Loucy (cell line): ENCODE measurements around the gene POLR3G.

ENCODE experiments used
- CTCF ChIP-seq: fragments of 200-600 bp; sonication (generic); conservative IDR thresholded peaks from 2 replicates; pipeline ENCODE4 v1.5.1; 2014; ENCODE audit warnings: mild to moderate bottlenecking, antibody characterized with exemption, low read length
- EZH2phosphoT487 ChIP-seq: fragments of 200-600 bp; IDR thresholded peaks from 2 replicates; pipeline ENCODE4 v1.6.1; 2018; ENCODE audit warnings: antibody characterized with exemption, mild to moderate bottlenecking, moderate library complexity, borderline replicate concordance

DNA sequence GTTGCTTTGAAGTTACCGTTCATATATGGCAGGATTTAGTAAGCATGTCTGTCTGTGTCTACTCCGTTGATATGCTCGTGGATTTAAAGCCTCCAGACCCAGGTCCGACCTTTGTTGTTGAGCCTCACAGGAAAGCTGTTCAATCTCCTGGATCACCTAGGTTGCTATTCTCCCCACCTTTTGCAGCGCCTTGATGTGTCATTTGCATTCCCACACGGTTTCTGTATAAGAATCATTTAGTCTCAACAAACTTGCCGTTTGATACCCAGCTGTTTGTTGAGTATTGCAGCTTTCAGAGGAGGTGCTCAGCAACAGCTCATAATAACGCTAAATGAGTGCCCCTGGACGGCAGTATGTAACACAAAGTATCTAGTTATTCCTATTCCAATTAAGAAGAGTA, 82.7 kb downstream of the POLR3G start:
- TF ChIP-seq CTCF (no peak), EZH2phosphoT487 (no peak)
